Endothelial cell of umbilical vein (primary cell): Measurements from ENCODE around the gene OR8J3. TPM values are rescaled to one million over a fixed set of nuclear protein-coding genes. Genes with fewer than 3 reads are reported as not detected.

Source experiments
- BruUV-seq: library from RNA; stranded (reverse); fragments of 400-500 nt; replicated peaks from 2 replicates; lab custom pipeline; 2021; lab: Mats Ljungman, UMichigan
- CTCF ChIA-PET: fragments of 300-600, 350-600 bp; sonication (Branson Sonifier 250); formaldehyde crosslinking; loops from one replicate; lab custom pipeline; 2021; ENCODE audit warnings: antibody characterized with exemption, inconsistent platforms; lab: Charles Lee
- POLR2A ChIA-PET: fragments of 300-600, 350-600 bp; sonication (Branson Sonifier 250); formaldehyde crosslinking; loops from one replicate; lab custom pipeline; 2021; ENCODE audit warnings: antibody characterized with exemption, inconsistent platforms; lab: Charles Lee
- DNase-seq: peaks from one replicate; pipeline ENCODE4 v3.0.0-alpha.2; 2011; ENCODE audit warnings: low read depth, low spot score
- FAIRE-seq: peaks from 2 replicates; lab custom pipeline; 2011; peaks lifted over from hg19 to GRCh38; lab: Jason Lieb, UNC
- H2AFZ ChIP-seq: 2 replicates; pipeline ENCODE4 v1.6.0; 2012; ENCODE audit warnings: low read depth, low read length, control low read depth, inconsistent platforms
- H3K27ac ChIP-seq: 2 replicates; pipeline ENCODE4 v1.5.1; 2011; ENCODE audit warnings: low read depth, mild to moderate bottlenecking, control low read depth, low read length, moderate library complexity; ENCODE audit not compliant: insufficient read depth
- H3K27me3 ChIP-seq, 2 experiments: 2 replicates each; pipeline versions ENCODE4 v1.6.0 to v1.6.1; 2011; ENCODE audit warnings: low read length in 2 of 2, mixed read lengths in 1 of 2; ENCODE audit not compliant: control insufficient read depth in 2 of 2, insufficient read depth in 2 of 2
- H3K36me3 ChIP-seq, 2 experiments: 2 replicates in 1 of 2; 3 replicates in 1 of 2; pipeline ENCODE4 v1.5.1; 2011; ENCODE audit warnings: low read length in 2 of 2, mild to moderate bottlenecking in 1 of 2, moderate library complexity in 1 of 2; ENCODE audit not compliant: control insufficient read depth in 2 of 2, insufficient read depth in 2 of 2; ENCODE audit errors: extremely low read depth in 1 of 2
- H3K4me1 ChIP-seq: 3 replicates; pipeline ENCODE4 v1.5.1; 2011; ENCODE audit warnings: mild to moderate bottlenecking, low read length; ENCODE audit not compliant: control insufficient read depth, insufficient read depth; ENCODE audit errors: extremely low read depth
- H3K4me2 ChIP-seq: 2 replicates; pipeline ENCODE4 v1.6.1; 2011; ENCODE audit warnings: low read length, control low read depth, mixed read lengths; ENCODE audit not compliant: insufficient read depth
- H3K4me3 ChIP-seq, 3 experiments: fragments of 200-600 bp in 1 of 3; sonication (generic), shearing (Covaris generic) in 1 of 3; replicated peaks in 1 of 3; 2 replicates each; pipeline ENCODE4 v1.5.1; 2011 to 2016; ENCODE audit warnings: control low read depth in 3 of 3, low read length in 3 of 3, mild to moderate bottlenecking in 2 of 3, inconsistent platforms in 1 of 3, low read depth in 1 of 3, moderate library complexity in 1 of 3; ENCODE audit not compliant: insufficient read depth in 1 of 3
- H3K79me2 ChIP-seq: 2 replicates; pipeline ENCODE4 v1.6.0; 2012; ENCODE audit warnings: low read length, inconsistent platforms; ENCODE audit not compliant: control insufficient read depth, insufficient read depth
- H3K9ac ChIP-seq: replicated peaks from 2 replicates; pipeline ENCODE3; 2011; ENCODE audit warnings: low read length, control low read depth; ENCODE audit not compliant: insufficient read depth; ENCODE audit errors: extremely low read depth
- H3K9me1 ChIP-seq: replicated peaks from 3 replicates; pipeline ENCODE4 v1.6.0; 2011; ENCODE audit warnings: mild to moderate bottlenecking, low read length; ENCODE audit not compliant: control insufficient read depth, insufficient read depth; ENCODE audit errors: extremely low read depth
- H3K9me3 ChIP-seq: replicated peaks from 2 replicates; pipeline ENCODE4 v1.5.1; 2012; ENCODE audit warnings: low read length, inconsistent platforms; ENCODE audit not compliant: control insufficient read depth, insufficient read depth
- H4K20me1 ChIP-seq: replicated peaks from 2 replicates; pipeline ENCODE3; 2011; ENCODE audit warnings: mild to moderate bottlenecking, low read length; ENCODE audit not compliant: control insufficient read depth, insufficient read depth; ENCODE audit errors: extremely low read depth
- EZH2 ChIP-seq: IDR thresholded peaks from 2 replicates; pipeline ENCODE4 v1.6.1; 2012; ENCODE audit warnings: borderline replicate concordance, low read depth, mild to moderate bottlenecking, moderate library complexity, low read length, inconsistent platforms; ENCODE audit not compliant: severe bottlenecking
- FOS ChIP-seq: IDR thresholded peaks from 2 replicates; pipeline ENCODE4 v1.6.1; 2011; ENCODE audit warnings: mild to moderate bottlenecking, low read length, moderate library complexity, borderline replicate concordance; ENCODE audit not compliant: insufficient read depth
- GATA2 ChIP-seq: IDR thresholded peaks from 2 replicates; pipeline ENCODE4 v1.7.0; 2011; ENCODE audit warnings: low read depth, mild to moderate bottlenecking, moderate library complexity, mixed read lengths, low read length; ENCODE audit not compliant: insufficient read length, insufficient read depth
- JUN ChIP-seq: IDR thresholded peaks from 2 replicates; pipeline ENCODE4 v1.6.1; 2011; ENCODE audit warnings: borderline replicate concordance, low read depth; ENCODE audit not compliant: insufficient read length, insufficient read depth
- MYC ChIP-seq: IDR thresholded peaks from one replicate; pipeline ENCODE4 v1.6.1; 2011; ENCODE audit warnings: mild to moderate bottlenecking, low read depth, low read length
- POLR2A ChIP-seq: IDR thresholded peaks from 2 replicates; pipeline ENCODE4 v1.6.1; 2012; ENCODE audit warnings: low read depth, mild to moderate bottlenecking, control low read depth, low read length
- POLR2AphosphoS5 ChIP-seq: IDR thresholded peaks from 2 replicates; pipeline ENCODE4 v1.6.1; 2012; ENCODE audit warnings: low read depth, mild to moderate bottlenecking, control low read depth, low read length, moderate library complexity; ENCODE audit not compliant: insufficient read depth
- dilution Hi-C: fragments of 300-500 bp; cut with MboI; formaldehyde crosslinking; loops from one replicate; pipeline ENCODE4 v1.15.0; 2019; ENCODE audit warnings: low sequenced_read_pairs; ENCODE audit not compliant: extremely low pct_ligation_motif_present
- intact Hi-C: fragments of 100-400 bp; cut with micrococcal nuclease; formaldehyde crosslinking; loops from one replicate; pipeline ENCODE4 v1.10.0; 2022
- polyA plus RNA-seq, 4 experiments: library from polyadenylated mRNA; depleted of rRNA in 3 of 4; stranded (reverse) in 3 of 4; unstranded in 1 of 4; fragments of >200 nt; gene quantifications; 2 replicates each; pipeline versions ENCODE4 v1.2.1 to v1.2.3, GENCODE V29; 2011 to 2012; ENCODE audit warnings: missing spikeins in 1 of 4
- total RNA-seq: library from RNA; stranded (reverse); gene quantifications from 2 replicates; pipeline ENCODE4 v1.2.3, GENCODE V29; 2021
- TF ChIP-seq, protein P1 (sequence below), 2 donors: IDR thresholded peaks; 1 replicate in 1 of 2; 2 replicates in 1 of 2; pipeline ENCODE4 v1.5.1; 2011; ENCODE audit warnings: low read length in 2 of 2, mild to moderate bottlenecking in 2 of 2, moderate library complexity in 2 of 2, control low read depth in 1 of 2, inconsistent platforms in 1 of 2, low read depth in 1 of 2; ENCODE audit not compliant: insufficient read depth in 1 of 2; ENCODE audit errors: extremely low read depth in 1 of 2
- TF ChIP-seq, protein P2 (sequence below): IDR thresholded peaks from 2 replicates; pipeline ENCODE4 v1.6.1; 2011; ENCODE audit not compliant: insufficient read depth, insufficient read length

The OR8J3 gene
- total and polyA plus RNA-seq, 2 donors (not counting 3 experiments of a cell fraction or from before 2014, with no cell fraction given): not detected

DNA sequence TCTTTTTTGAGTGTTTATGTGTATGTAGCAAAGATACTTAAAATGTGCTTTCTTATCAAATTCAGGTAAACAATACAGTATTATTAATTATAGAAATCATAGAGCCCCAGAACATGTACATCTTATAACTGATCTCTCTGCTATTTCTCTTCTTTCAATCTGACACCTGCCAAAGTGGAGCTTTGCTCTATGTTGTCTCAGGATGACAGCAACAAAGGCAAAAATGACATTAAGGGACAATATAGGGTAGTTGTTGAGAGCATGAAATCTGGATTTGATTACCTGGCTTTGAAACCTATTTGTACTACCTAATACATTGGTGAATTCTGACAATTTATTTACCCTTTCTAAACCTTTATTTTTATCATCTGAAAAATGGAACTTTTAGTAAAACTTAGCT is 43.5 kb upstream of the OR8J3 start:
- no peaks in the 10 kb centered on the region for H3K9me1 ChIP-seq
- H3K4me1 ChIP-seq: no peaks in the 10 kb centered on the region
- DNase-seq: no peak
- no peaks in the 10 kb centered on the region for H3K79me2 ChIP-seq
- TF ChIP-seq, protein P1, sequence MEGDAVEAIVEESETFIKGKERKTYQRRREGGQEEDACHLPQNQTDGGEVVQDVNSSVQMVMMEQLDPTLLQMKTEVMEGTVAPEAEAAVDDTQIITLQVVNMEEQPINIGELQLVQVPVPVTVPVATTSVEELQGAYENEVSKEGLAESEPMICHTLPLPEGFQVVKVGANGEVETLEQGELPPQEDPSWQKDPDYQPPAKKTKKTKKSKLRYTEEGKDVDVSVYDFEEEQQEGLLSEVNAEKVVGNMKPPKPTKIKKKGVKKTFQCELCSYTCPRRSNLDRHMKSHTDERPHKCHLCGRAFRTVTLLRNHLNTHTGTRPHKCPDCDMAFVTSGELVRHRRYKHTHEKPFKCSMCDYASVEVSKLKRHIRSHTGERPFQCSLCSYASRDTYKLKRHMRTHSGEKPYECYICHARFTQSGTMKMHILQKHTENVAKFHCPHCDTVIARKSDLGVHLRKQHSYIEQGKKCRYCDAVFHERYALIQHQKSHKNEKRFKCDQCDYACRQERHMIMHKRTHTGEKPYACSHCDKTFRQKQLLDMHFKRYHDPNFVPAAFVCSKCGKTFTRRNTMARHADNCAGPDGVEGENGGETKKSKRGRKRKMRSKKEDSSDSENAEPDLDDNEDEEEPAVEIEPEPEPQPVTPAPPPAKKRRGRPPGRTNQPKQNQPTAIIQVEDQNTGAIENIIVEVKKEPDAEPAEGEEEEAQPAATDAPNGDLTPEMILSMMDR (IDR thresholded peaks at IDR 0.05; ENCODE audit: extremely low read depth in 1 of 2, insufficient read depth in 1 of 2, low read depth in 1 of 2, low read length in 2 of 2): no peak
- TF ChIP-seq MYC: no peak
- no peaks in the 10 kb centered on the region for H4K20me1 ChIP-seq
- H3K9ac ChIP-seq: no peak overlapping the region
- no peak overlapping the region for H3K27ac ChIP-seq
- no peaks in the 10 kb centered on the region for H3K27me3 ChIP-seq
- ChIA-PET CTCF (no interaction called here), POLR2A (no interaction called here)
- no TSS peak for BruUV-seq
- no peak overlapping the region for H3K4me3 ChIP-seq
- H3K36me3 ChIP-seq: no peaks in the 10 kb centered on the region
- H2AFZ ChIP-seq: no peak overlapping the region
- intact Hi-C loops: no loop called here
- H3K9me3 ChIP-seq: peaks cover 4% of the 10 kb centered on the region
- dilution Hi-C loops: no loop called here
- FAIRE-seq: no peak
- no peak overlapping the region for H3K4me2 ChIP-seq

DNA sequence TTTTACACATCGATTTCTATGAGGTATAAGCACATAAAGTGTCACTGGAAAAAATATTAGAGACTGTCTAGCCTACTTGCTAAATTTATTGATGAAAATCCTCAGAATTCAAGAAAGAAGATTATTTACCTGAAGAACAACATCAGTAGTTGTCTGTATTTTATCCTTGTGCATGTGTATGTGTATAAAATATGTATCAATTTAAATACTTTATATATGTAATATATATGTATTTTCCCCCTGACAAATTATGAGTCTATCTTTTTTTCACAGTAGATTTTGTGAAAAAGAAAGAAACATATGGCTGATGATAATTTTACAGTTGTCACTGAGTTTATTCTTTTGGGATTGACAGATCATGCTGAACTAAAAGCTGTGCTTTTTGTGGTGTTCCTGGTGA is 36.3 kb upstream of the OR8J3 start, which contains the start of gene OR5J2:
OR5J2 (plus strand) TSS at position 301 of the 400 bp plus-strand sequence; CDS start at position 301, 0 bp downstream.
- H3K27ac ChIP-seq: no peak within 1 kb of the TSS
- no peak for FAIRE-seq
- dilution Hi-C loops: no loop called here
- no peaks in the 10 kb centered on the region for H3K27me3 ChIP-seq
- H3K9me3 ChIP-seq: peaks cover 3% of the 10 kb centered on the region
- no peaks in the 10 kb centered on the region for H3K36me3 ChIP-seq
- DNase-seq: no peak
- H3K4me2 ChIP-seq: no peak within 1 kb of the TSS
- intact Hi-C loops: no loop called here
- no peaks in the 10 kb centered on the region for H4K20me1 ChIP-seq
- H3K4me1 ChIP-seq: no peaks in the 10 kb centered on the region
- H3K9me1 ChIP-seq: no peaks in the 10 kb centered on the region
- ChIA-PET POLR2A (no interaction called here), CTCF (no interaction called here)
- H3K9ac ChIP-seq: no peak within 1 kb of the TSS
- H2AFZ ChIP-seq: no peak within 1 kb of the TSS
- no TSS peak for BruUV-seq
- H3K79me2 ChIP-seq: no peaks in the 10 kb centered on the region
- H3K4me3 ChIP-seq: no peak within 1 kb of the TSS
- no peak for TF ChIP-seq MYC
- TF ChIP-seq JUN: no peak
- no peak for TF ChIP-seq POLR2AphosphoS5
- TF ChIP-seq EZH2: no peak
- TF ChIP-seq FOS: no peak
- TF ChIP-seq, protein P1 (IDR thresholded peaks at IDR 0.05; ENCODE audit: extremely low read depth in 1 of 2, insufficient read depth in 1 of 2, low read depth in 1 of 2, low read length in 2 of 2): no peak
- TF ChIP-seq POLR2A: no peak
- TF ChIP-seq GATA2: no peak
- TF ChIP-seq, protein P2, sequence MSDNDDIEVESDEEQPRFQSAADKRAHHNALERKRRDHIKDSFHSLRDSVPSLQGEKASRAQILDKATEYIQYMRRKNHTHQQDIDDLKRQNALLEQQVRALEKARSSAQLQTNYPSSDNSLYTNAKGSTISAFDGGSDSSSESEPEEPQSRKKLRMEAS: no peak
